T1000 (cell line): ENCODE data around the gene ZNF229.
A peak's percentile ranks its signal among the peaks of the same experiment; 100 is the strongest.
"Not testable (repeated sequence)": the region's sequence is repeated elsewhere in the genome, so short reads cannot be mapped to it uniquely, and the experiment has no call there.

ENCODE experiments used
- DNase-seq: peaks from one replicate; lab custom pipeline; 2025; ENCODE audit warnings: mixed read lengths; lab: John Stamatoyannopoulos, UW

Gene ZNF229

GRCh38 chr19:44447916-44448674, at the start of gene ZNF229:
TSS of gene ZNF229 (minus strand) at chr19:44448472. CDS start at chr19:44442847, 5,625 bp downstream.
- peak; percentile 81 for DNase-seq

GRCh38 chr19:44496711-44497110, 48.4 kb upstream of the ZNF229 start:
- DNase-seq, result no peak

GRCh38 chr19:44476559-44477408, 28.5 kb upstream of the ZNF229 start:
- no peak for DNase-seq

- DNase-seq, result not testable (repeated sequence)
Observed at GRCh38 chr19:44468730-44469129, 20.5 kb upstream of the ZNF229 start.

GRCh38 chr19:44462600-44463286, 14.5 kb upstream of the ZNF229 start:
- not testable (repeated sequence) for DNase-seq

GRCh38 chr19:44456016-44456415, 7.7 kb upstream of the ZNF229 start:
- DNase-seq, result not testable (repeated sequence)

GRCh38 chr19:44455100-44455499, 6.8 kb upstream of the ZNF229 start:
- no peak for DNase-seq

GRCh38 chr19:44452367-44452766, 4.1 kb upstream of the ZNF229 start:
- no peak for DNase-seq

- DNase-seq, result no peak
Observed at GRCh38 chr19:44451687-44452086, 3.4 kb upstream of the ZNF229 start.

- no peak for DNase-seq
Observed at GRCh38 chr19:44438441-44438840, 9.8 kb downstream of the ZNF229 start.

- no peak for DNase-seq
Observed at GRCh38 chr19:44435441-44435840, 12.8 kb downstream of the ZNF229 start.

GRCh38 chr19:44430956-44431355, 17.3 kb downstream of the ZNF229 start:
- no peak for DNase-seq

GRCh38 chr19:44415553-44415952, 32.7 kb downstream of the ZNF229 start:
- not testable (repeated sequence) for DNase-seq

- no peak for DNase-seq
Observed at GRCh38 chr19:44401139-44402115, 46.8 kb downstream of the ZNF229 start, which contains the start of gene ZNF285. TSS of gene ZNF285 (minus strand) at chr19:44401608. CDS start at chr19:44397213, 4,395 bp downstream.

GRCh38 chr19:44389268-44389667, 59.0 kb downstream of the ZNF229 start:
- not testable (repeated sequence) for DNase-seq
